PFSK-1 (cell line): ENCODE data around the gene FIBCD1.

ENCODE experiments used
- REST ChIP-seq, 2 experiments: IDR thresholded peaks; 2 replicates each; pipeline versions ENCODE4 v1.6.1 to v1.8.0; 2011 to 2012; ENCODE audit warnings: low read depth in 2 of 2, low read length in 2 of 2, control low read depth in 1 of 2, inconsistent platforms in 1 of 2, mild to moderate bottlenecking in 1 of 2, moderate library complexity in 1 of 2; ENCODE audit not compliant: insufficient read depth in 1 of 2
- SIN3A ChIP-seq: IDR thresholded peaks from 2 replicates; pipeline ENCODE4 v1.6.1; 2012; ENCODE audit warnings: mild to moderate bottlenecking, low read length, moderate library complexity, borderline replicate concordance; ENCODE audit not compliant: insufficient read depth
- TAF1 ChIP-seq: IDR thresholded peaks from 2 replicates; pipeline ENCODE4 v1.6.1; 2012; ENCODE audit warnings: low read length, control low read depth, borderline replicate concordance; ENCODE audit not compliant: insufficient read depth

DNA sequence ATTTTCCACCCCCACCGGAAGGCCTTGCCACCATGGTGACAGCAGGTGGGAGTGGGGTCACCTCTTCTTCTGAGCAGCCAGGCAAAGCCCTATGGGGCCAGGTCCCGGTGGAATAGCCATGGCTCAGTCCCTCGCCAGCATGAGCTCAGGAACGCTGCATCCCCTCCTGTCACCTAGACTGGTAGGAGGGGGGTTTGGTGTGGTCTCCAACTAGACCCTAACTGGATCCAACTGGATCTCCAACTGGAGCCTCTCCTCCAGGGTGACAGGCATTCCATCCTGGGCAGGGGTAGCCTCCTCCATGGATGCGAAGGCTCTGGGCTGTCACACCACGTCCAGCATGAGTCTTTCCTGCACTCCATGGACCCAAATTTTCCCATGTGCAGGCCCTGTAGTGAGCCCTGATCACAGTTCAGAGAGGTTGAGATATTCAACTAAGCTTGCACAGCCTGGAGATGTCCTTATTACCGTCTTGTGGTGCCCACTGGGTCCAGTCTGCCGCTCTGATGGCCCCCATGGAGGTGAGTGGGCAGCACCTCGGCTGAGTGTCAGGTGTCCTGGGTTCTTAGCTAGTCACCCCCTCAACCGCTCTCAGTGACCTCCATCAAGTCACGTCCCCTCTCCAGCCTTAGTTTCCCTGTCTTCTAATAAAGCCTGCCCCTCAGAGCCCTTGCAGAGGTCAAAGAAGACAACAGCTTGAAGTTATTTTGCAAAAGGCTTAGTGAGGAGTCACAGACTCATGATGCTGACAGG, 18.6 kb upstream of the FIBCD1 start:
- TF ChIP-seq SIN3A (no peak), REST (IDR thresholded peaks at IDR 0.05; ENCODE audit: insufficient read depth in 1 of 2, low read depth in 2 of 2, low read length in 2 of 2) (no peak), TAF1 (no peak)
